Upper lobe of left lung (tissue), 6 donors: Measurements from ENCODE around the gene ACAD9. TPM values are rescaled to one million over a fixed set of nuclear protein-coding genes. Genes with fewer than 3 reads are reported as not detected.

Experiments
- ATAC-seq, 2 donors: fragments of 200-7000 bp; cut with Tn5 transposase; one replicate each; pipeline ENCODE4 v1.9.1; 2022; ENCODE audit warnings: mild to moderate bottlenecking in 2 of 2, moderate library complexity in 2 of 2; ENCODE audit not compliant: low FRiP score in 2 of 2
- DNase-seq, 2 donors: peaks; one replicate each; pipeline ENCODE4 v3.0.0-alpha.2; 2019 to 2020
- H3K27ac ChIP-seq, 4 donors: fragments of 200-600 bp; sonication (generic); one replicate each; pipeline ENCODE4 v1.5.1; 2016 to 2019
- H3K27me3 ChIP-seq, 4 donors: fragments of 200-600 bp; sonication (generic); one replicate each; pipeline ENCODE4 v1.5.1; 2017 to 2019
- H3K36me3 ChIP-seq, 4 donors: fragments of 200-600 bp; sonication (generic); one replicate each; pipeline ENCODE4 v1.5.1; 2016 to 2019
- H3K4me1 ChIP-seq, 4 donors: fragments of 200-600 bp; sonication (generic); one replicate each; pipeline ENCODE4 v1.5.1; 2018 to 2019
- H3K4me3 ChIP-seq, 4 donors: fragments of 200-600 bp; sonication (generic); one replicate each; pipeline ENCODE4 v1.5.1; 2017 to 2019; ENCODE audit warnings: mild to moderate bottlenecking in 2 of 4, moderate library complexity in 1 of 4
- H3K9me3 ChIP-seq, 4 donors: fragments of 200-600 bp; sonication (generic); one replicate each; pipeline ENCODE4 v1.5.1; 2018 to 2019
- EP300 ChIP-seq, 4 donors: sonication (generic); formaldehyde crosslinking; IDR thresholded peaks; one replicate each; pipeline ENCODE4 v1.5.1; 2017; ENCODE audit warnings: antibody characterized with exemption in 4 of 4, control low read depth in 2 of 4
- POLR2A ChIP-seq, 4 donors: fragments of 450-650 bp; IDR thresholded peaks; one replicate each; pipeline ENCODE4 v1.5.1; 2016 to 2017; ENCODE audit warnings: antibody characterized with exemption in 4 of 4, mild to moderate bottlenecking in 2 of 4
- POLR2AphosphoS5 ChIP-seq, 2 donors: sonication (generic); formaldehyde crosslinking; IDR thresholded peaks; one replicate each; pipeline ENCODE4 v1.5.1; 2017; ENCODE audit warnings: antibody characterized with exemption in 2 of 2
- WGBS, 2 donors: methylation state at CpG; one replicate each; pipeline ENCODE4 v1.1.5; 2017 to 2018; 5-methylcytosine and 5-hydroxymethylcytosine counted together
- total RNA-seq, 6 donors: library from RNA; depleted of rRNA in 4 of 6; stranded (reverse); fragments of >200 nt in 4 of 6; gene quantifications; one replicate each; pipeline versions ENCODE4 v1.1.0 to v1.2.1, GENCODE V29; 2016 to 2021
- TF ChIP-seq, protein P1 (sequence below), 6 experiments: fragments of 450-650 bp in 4 of 6; fragments of 200-600 bp in 2 of 6; sonication (generic) in 2 of 6; IDR thresholded peaks; one replicate each; pipeline ENCODE4 v1.5.1; 2016 to 2019; ENCODE audit warnings: antibody characterized with exemption in 6 of 6
- donor health status: DM: no; HTN: no; CAD: no; lungs with moderate emphysema.
- donor health status: DM: no; HTN: yes; CAD: no; lungs with severe emphysema.

ACAD9 gene
- total RNA-seq, 6 donors from 2014 or later = 32.5 to 80.7 (median 44.0) TPM

DNA sequence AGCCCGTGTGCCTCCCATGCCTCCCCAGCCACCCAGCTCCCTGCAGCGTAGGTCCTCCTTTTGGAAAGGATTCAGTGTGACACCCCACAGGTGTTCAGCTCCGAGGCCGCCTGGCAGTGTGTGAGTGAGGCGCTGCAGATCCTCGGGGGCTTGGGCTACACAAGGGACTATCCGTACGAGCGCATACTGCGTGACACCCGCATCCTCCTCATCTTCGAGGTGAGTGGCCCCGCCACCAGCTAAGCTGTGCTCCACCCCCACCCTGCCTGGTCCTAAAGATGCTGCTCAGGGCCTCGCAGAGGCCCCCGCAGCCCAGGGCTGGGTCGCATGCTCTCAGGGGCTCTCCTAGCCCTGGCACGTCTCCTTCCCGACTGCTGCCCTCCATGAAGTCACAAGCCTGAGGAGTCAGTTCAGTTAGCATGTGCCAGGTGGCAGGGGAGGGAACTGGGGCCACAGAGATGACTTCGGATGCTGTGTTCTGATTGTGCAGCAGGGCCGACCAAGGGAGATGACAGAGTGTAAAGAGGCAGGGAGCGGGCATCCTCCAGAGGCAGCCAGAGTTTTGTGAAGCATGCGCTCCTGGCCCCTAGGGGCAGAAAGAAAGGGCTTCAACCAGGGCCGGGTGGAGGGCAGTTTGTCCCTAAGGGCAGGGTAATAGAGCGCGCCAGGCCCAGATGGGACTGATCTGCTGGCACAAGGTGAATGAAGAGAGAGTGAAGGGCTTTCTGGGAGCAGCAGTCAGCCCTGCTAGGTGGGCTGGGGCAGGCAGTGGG lies 26.8 kb downstream of the ACAD9 start:
- DNase-seq (no peak), ATAC-seq (no peak)
- WGBS, 2 donors = 93 to 94% methylated on average over 19 to 25 of the region's 25 CpGs
- Histone ChIP-seq H3K4me1 (no peaks in the 10 kb centered on the region), H3K9me3 (no peaks in the 10 kb centered on the region), H3K4me3 (no peak overlapping the region), H3K36me3 (peaks cover 45 to 100% (median 98%) of the 10 kb centered on the region in 4 donors), H3K27ac (no peak overlapping the region), H3K27me3 (no peaks in the 10 kb centered on the region)
- TF ChIP-seq, protein P1, sequence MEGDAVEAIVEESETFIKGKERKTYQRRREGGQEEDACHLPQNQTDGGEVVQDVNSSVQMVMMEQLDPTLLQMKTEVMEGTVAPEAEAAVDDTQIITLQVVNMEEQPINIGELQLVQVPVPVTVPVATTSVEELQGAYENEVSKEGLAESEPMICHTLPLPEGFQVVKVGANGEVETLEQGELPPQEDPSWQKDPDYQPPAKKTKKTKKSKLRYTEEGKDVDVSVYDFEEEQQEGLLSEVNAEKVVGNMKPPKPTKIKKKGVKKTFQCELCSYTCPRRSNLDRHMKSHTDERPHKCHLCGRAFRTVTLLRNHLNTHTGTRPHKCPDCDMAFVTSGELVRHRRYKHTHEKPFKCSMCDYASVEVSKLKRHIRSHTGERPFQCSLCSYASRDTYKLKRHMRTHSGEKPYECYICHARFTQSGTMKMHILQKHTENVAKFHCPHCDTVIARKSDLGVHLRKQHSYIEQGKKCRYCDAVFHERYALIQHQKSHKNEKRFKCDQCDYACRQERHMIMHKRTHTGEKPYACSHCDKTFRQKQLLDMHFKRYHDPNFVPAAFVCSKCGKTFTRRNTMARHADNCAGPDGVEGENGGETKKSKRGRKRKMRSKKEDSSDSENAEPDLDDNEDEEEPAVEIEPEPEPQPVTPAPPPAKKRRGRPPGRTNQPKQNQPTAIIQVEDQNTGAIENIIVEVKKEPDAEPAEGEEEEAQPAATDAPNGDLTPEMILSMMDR (IDR thresholded peaks at IDR 0.05) = no peak
- no peak for TF ChIP-seq POLR2AphosphoS5 (IDR thresholded peaks at IDR 0.05)
- TF ChIP-seq POLR2A (IDR thresholded peaks at IDR 0.05) = no peak
- TF ChIP-seq EP300 (IDR thresholded peaks at IDR 0.05) = no peak

DNA sequence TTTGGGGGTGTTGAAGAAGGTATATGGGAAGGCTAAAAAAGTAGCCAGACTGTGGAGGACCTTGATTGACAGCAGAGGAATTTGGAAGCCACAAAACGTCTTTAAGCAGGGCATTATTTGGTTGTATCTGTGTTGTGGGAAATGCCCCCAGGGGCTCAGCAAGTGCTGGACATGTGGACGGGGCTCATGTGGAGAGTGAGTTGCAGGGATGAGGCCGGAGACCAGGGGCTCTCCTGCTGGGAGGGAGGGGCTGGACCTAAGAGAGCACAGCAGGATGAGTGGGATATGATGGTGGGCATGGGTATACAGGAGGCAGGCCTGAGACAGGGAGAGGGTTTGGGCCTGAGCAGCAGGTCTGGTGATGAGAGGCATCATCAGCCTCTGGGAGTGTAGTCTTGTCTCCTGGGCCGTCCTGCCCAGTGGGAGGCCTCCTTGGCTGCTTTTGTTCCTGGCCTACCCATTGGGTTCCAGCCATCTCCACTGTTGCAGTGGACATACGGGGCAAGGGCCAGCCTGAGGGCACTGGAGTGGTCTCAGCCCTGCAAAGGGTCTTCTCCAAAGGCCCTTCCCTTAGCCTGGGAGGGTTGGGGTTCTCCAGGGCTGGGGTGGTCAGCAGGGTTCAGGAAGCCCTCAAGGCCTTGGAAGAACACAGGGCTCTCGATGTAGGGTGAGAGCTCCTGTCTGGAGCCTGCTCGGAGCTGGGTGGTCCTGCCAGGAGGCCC lies 27.5 kb downstream of the ACAD9 start:
- H3K9me3 ChIP-seq = no peaks in the 10 kb centered on the region
- 73 to 88% methylated on average over 4 to 7 of the region's 7 CpGs for WGBS, 2 donors
- H3K4me3 ChIP-seq = no peak overlapping the region
- H3K27ac ChIP-seq = no peak overlapping the region
- H3K36me3 ChIP-seq = peaks cover 40 to 100% (median 98%) of the 10 kb centered on the region in 4 donors
- no peaks in the 10 kb centered on the region for H3K27me3 ChIP-seq
- H3K4me1 ChIP-seq = no peaks in the 10 kb centered on the region
- TF ChIP-seq EP300 (IDR thresholded peaks at IDR 0.05) (no peak), POLR2AphosphoS5 (IDR thresholded peaks at IDR 0.05) (no peak), POLR2A (IDR thresholded peaks at IDR 0.05) (no peak)
- TF ChIP-seq, protein P1 (IDR thresholded peaks at IDR 0.05) = no peak
- ATAC-seq (no peak), DNase-seq (no peak)

DNA sequence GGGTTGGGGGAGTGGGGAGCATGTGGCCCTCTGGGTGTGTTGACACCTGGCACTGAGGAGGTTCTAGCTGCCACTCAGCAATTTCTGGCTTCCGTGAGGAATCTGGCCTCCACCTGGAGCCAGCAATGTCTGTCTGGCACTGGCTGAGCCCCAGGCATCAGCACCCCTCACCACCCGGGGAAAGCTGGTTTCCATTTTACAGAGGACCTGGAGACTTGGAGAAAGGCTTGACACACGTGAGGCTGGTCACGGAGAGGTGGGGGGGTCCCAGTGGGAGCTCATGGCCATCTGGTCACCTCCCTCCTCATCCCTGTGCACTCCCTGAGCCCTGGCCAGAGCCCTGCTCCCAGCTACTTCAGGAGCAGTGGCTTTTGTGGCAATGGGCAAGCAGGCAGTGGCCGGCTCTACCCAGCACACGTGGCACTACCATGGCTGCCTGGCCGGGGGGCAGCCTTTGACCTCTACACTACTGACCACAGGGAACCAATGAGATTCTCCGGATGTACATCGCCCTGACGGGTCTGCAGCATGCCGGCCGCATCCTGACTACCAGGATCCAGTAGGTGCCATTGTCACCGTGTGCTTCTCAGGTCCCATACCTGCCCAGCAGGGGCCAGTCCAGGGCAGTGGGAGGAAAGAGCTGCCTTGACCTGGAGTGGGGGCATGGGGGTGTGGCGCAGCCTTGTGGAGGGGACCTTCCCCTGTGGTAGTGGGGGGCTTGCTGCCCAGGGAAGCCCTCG lies 28.5 kb downstream of the ACAD9 start:
- ATAC-seq (no peak), DNase-seq (no peak)
- no peaks in the 10 kb centered on the region for H3K9me3 ChIP-seq
- H3K36me3 ChIP-seq = peaks cover 44 to 100% (median 98%) of the 10 kb centered on the region in 4 donors
- TF ChIP-seq EP300 (IDR thresholded peaks at IDR 0.05) (no peak), POLR2AphosphoS5 (IDR thresholded peaks at IDR 0.05) (no peak), POLR2A (IDR thresholded peaks at IDR 0.05) (no peak)
- TF ChIP-seq, protein P1 (IDR thresholded peaks at IDR 0.05) = no peak
- H3K27me3 ChIP-seq = no peaks in the 10 kb centered on the region
- WGBS, 2 donors = 96 to 98% methylated on average over 8 to 14 of the region's 15 CpGs
- no peak overlapping the region for H3K27ac ChIP-seq
- H3K4me3 ChIP-seq = no peak overlapping the region
- no peaks in the 10 kb centered on the region for H3K4me1 ChIP-seq

DNA sequence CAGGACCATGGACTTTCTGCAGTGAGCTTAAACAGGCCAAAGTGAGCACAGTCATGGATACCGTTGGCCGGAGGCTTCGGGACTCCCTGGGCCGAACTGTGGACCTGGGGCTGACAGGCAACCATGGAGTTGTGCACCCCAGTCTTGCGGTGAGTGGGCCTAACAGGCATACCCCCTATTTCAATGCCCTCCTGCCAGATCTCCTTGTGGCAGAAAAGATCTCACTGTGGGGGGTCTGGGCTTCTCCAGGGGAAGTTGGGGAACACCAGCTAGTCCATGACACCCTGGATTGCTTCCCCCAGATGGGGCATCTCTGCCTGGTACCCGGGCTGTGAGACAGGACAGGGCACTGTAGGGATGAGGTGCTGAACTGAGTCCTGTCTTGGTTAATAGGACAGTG lies 29.5 kb downstream of the ACAD9 start:
- H3K27me3 ChIP-seq = no peaks in the 10 kb centered on the region
- ATAC-seq = no peak
- DNase-seq = no peak
- 100% methylated on average over 3 of the region's 6 CpGs; no CpG with 5 or more reads in 1 of the 2 donors for WGBS, 2 donors
- H3K36me3 ChIP-seq = peaks cover 42 to 100% (median 99%) of the 10 kb centered on the region in 4 donors
- H3K27ac ChIP-seq = no peak overlapping the region
- no peaks in the 10 kb centered on the region for H3K4me1 ChIP-seq
- no peak overlapping the region for H3K4me3 ChIP-seq
- H3K9me3 ChIP-seq = no peaks in the 10 kb centered on the region
- TF ChIP-seq POLR2A (IDR thresholded peaks at IDR 0.05) (no peak), EP300 (IDR thresholded peaks at IDR 0.05) (no peak), POLR2AphosphoS5 (IDR thresholded peaks at IDR 0.05) (no peak)
- TF ChIP-seq, protein P1 (IDR thresholded peaks at IDR 0.05) = no peak
